ENCODE data around the gene CRYBA2. TPM values are rescaled to one million over a fixed set of nuclear protein-coding genes. Genes with fewer than 3 reads are reported as not detected.

CRYBA2 gene
- total RNA-seq, 1 donor from 2014 or later = 77.3 TPM

DNA sequence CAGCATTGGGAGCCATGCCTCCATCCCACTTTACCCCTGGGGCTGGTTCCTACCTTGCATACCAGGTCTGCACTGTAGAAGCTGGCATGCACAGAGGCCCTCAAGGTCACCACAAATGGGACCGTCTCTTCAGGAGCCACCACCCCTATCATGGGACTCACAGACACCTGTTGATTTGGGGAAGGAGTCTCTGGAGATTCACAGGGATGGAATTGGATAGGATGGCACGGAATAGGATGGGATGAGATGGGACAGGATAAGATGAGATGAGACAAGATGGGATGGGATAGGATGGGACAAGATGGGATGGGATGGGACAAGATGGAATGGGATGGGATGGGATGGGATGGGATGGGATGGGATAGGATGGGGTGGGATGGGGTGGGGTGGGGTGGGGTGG, 16.1 kb upstream of the CRYBA2 start:
- Mint-ChIP-seq H3K4me1 (ENCODE audit: unreplicated experiment) (no peaks in the 10 kb centered on the region), H3K27me3 (peaks cover 65% of the 10 kb centered on the region), H3K36me3 (no peaks in the 10 kb centered on the region), H3K9me3 (no peaks in the 10 kb centered on the region), H3K27ac (no peak overlapping the region), H3K4me3 (no peak overlapping the region)
- no peak for DNase-seq (ENCODE audit: extremely low spot score, unreplicated experiment)
- TF ChIP-seq CTCF (conservative IDR thresholded peaks at IDR 0.05) = no peak

DNA sequence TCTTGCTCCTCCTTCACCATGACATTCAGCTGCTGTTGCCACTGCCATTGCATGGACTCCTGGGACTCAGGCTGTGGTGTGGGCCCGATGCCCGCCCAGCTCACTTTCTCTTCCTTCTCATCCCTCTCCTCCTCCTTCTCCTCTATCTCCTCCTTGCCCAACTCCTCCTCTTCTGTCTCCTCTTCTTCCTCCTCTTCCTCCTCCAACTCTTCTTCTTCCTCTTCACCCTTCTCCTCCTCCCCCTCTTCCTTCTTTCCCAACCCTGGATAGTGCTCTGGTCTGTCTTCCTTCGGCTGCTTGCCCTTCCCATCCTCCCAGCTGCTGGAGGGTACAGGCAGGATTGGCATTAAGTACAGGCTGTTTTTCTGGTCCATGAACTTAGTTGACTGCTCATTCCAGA, 10.8 kb upstream of the CRYBA2 start:
- TF ChIP-seq CTCF (conservative IDR thresholded peaks at IDR 0.05) = no peak
- H3K9me3 Mint-ChIP-seq = no peaks in the 10 kb centered on the region
- no peaks in the 10 kb centered on the region for H3K36me3 Mint-ChIP-seq
- DNase-seq (ENCODE audit: extremely low spot score, unreplicated experiment) = no peak
- peak overlapping the region; percentile 60 for H3K4me3 Mint-ChIP-seq
- peaks cover 87% of the 10 kb centered on the region for H3K27me3 Mint-ChIP-seq
- H3K27ac Mint-ChIP-seq = no peak overlapping the region
- peaks cover 12% of the 10 kb centered on the region for H3K4me1 Mint-ChIP-seq (ENCODE audit: unreplicated experiment)

DNA sequence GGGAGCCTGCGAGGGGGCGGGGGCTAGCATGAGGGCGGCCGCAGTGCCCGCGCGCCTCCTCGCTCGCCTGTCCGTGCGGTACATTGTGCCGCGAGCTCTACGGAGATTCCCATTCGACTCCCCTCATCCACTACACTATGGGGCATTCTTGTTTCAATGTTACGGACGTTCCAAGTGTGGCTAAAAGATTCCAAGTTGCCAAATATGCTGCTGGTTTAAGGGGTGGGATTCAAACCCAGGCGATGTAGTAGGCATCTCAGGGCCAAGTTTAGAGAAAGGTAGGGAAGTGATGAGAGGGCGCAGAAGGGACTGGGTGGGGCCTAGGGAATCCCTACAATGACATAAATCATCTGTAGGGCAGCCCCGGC, 10.0 kb upstream of the CRYBA2 start:
- H3K4me1 Mint-ChIP-seq (ENCODE audit: unreplicated experiment) = peaks cover 12% of the 10 kb centered on the region
- H3K36me3 Mint-ChIP-seq = no peaks in the 10 kb centered on the region
- peak overlapping the region; percentile 60 for H3K4me3 Mint-ChIP-seq
- DNase-seq (ENCODE audit: extremely low spot score, unreplicated experiment) = no peak
- H3K27ac Mint-ChIP-seq = no peak overlapping the region
- peaks cover 89% of the 10 kb centered on the region for H3K27me3 Mint-ChIP-seq
- TF ChIP-seq CTCF (conservative IDR thresholded peaks at IDR 0.05) = no peak
- no peaks in the 10 kb centered on the region for H3K9me3 Mint-ChIP-seq

DNA sequence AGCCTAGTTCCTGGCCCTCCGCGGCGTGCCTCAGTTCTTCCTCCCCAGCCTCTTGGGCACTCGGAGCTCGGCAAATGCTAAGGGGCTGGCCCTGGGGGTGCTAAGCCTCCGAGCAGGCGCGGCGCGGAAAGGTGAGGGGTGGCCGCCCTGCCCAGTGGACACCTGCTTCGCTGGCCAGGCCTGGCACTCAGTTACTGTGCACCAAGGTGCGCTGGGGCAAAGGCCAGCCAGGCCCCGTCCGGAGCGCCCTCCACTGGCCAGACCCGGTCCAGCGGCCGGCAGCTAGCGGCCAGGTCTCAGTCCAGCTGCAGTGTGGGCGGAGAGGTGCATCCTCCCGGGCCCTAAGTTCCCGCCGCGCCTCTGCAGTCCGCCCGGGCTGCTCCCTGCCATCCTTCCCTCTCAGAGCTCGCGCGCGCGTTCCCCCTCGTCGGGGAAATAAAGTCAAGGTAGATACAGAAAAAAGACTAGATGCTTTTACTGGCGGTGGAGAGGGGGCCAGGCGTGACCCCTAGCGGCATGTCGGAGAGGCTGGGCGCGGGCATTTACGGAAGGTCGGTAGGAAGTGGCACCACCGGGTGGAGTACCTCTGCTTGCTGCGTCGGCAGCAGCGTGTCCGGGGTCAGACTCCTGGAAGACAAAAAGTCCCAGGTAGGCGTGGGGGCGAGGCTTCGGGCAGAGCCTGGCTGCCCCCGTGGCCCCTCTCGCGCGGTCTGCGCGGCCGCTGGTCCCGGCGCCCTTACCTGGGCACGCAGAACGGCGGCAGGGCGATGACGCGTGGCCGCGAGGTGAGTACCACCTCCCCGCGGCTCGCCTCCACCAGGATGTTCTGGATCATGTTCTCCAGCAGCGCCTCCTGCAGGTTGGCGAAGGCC, 9.4 kb upstream of the CRYBA2 start:
- Mint-ChIP-seq H3K4me3 (peak overlapping the region; percentile 84), H3K9me3 (no peaks in the 10 kb centered on the region), H3K27ac (no peak overlapping the region), H3K27me3 (peaks cover 91% of the 10 kb centered on the region), H3K4me1 (ENCODE audit: unreplicated experiment) (peaks cover 12% of the 10 kb centered on the region), H3K36me3 (no peaks in the 10 kb centered on the region)
- TF ChIP-seq CTCF (conservative IDR thresholded peaks at IDR 0.05) = peak; percentile 66
- DNase-seq (ENCODE audit: extremely low spot score, unreplicated experiment) = peak; percentile 79

DNA sequence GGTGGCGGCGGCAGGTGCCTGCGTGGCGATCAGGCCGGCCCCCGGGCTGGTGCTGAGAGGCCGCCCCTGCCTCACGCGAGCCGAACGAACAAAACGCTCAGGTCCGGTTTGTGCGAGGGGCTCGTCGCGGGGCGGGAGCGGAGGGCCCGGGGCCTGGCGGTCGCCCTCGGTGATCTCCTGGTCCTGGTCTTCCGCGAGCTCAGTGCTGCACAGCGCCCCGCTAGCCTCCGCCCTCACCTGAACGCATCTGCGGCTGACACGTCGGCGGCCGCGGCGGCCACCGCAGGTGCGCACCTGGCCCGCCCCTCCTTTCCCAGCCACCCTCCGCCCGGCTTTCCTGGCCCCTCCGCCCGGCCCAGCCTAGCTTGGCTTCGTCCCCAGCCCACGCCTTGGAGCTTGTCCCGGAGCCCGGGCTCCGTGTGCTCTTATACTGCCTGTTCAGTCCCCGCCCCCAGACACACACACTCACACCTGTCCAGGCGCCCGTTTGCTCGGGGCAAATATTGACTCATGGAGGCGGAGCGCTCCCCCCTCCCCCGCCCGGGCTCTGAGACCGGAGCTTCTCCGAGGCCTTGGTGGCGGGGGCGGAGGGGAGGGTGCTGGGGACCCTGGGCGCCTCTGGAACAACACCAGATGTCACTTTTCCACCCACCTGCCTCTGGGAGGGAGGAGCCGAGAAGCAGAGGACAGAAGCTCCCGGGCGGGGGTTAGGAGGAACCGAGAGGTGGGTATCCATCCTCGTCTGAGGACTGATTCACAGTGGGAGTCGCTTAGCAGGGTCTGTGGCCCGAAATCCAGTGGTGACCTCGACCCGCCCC, 8.6 kb upstream of the CRYBA2 start:
- Mint-ChIP-seq H3K4me1 (ENCODE audit: unreplicated experiment) (peaks cover 12% of the 10 kb centered on the region), H3K9me3 (no peaks in the 10 kb centered on the region), H3K27me3 (peaks cover 90% of the 10 kb centered on the region), H3K36me3 (no peaks in the 10 kb centered on the region), H3K27ac (no peak overlapping the region), H3K4me3 (peak overlapping the region; percentile 72)
- no peak for TF ChIP-seq CTCF (conservative IDR thresholded peaks at IDR 0.05)
- DNase-seq (ENCODE audit: extremely low spot score, unreplicated experiment) = peak; percentile 72

Measured in type B pancreatic cell (in vitro differentiated cells).